Mesothelial cell of epicardium (in vitro differentiated cells): ENCODE results near the gene CDX1. TPM values are rescaled to one million over a fixed set of nuclear protein-coding genes. Genes with fewer than 3 reads are reported as not detected.

Source experiments
- DNase-seq, 2 experiments: peaks; one replicate each; pipeline ENCODE4 v3.0.0; 2021; ENCODE audit warnings: low spot score in 2 of 2; ENCODE audit not compliant: unreplicated experiment in 2 of 2
- H3K27ac Mint-ChIP-seq: 2 replicates; pipeline ENCODE4 v1.8.0; 2021; ENCODE audit warnings: mixed read lengths
- H3K27me3 Mint-ChIP-seq: 2 replicates; pipeline ENCODE4 v1.8.0; 2021; ENCODE audit warnings: low read depth, mixed read lengths
- H3K36me3 Mint-ChIP-seq: 2 replicates; pipeline ENCODE4 v1.8.0; 2021; ENCODE audit warnings: mixed read lengths
- H3K4me1 Mint-ChIP-seq: 2 replicates; pipeline ENCODE4 v1.8.0; 2021; ENCODE audit warnings: mixed read lengths
- H3K4me3 Mint-ChIP-seq: 2 replicates; pipeline ENCODE4 v1.8.0; 2021; ENCODE audit warnings: mild to moderate bottlenecking, moderate library complexity, mixed read lengths
- H3K9me3 Mint-ChIP-seq: 2 replicates; pipeline ENCODE4 v1.8.0; 2021; ENCODE audit warnings: mixed read lengths
- CTCF ChIP-seq: fragments of 200-600 bp; sonication (generic); IDR thresholded peaks from one replicate; pipeline ENCODE4 v1.5.0; 2021; ENCODE audit warnings: antibody characterized with exemption; ENCODE audit not compliant: unreplicated experiment
- total RNA-seq: library from RNA; stranded (reverse); gene quantifications from 3 replicates; pipeline ENCODE4 v1.2.1, GENCODE V29; 2021

The CDX1 gene
- total RNA-seq, 1 donor from 2014 or later, result 0.51 TPM

GRCh38 chr5:150124111-150124557 is 42.4 kb upstream of the CDX1 start:
- Mint-ChIP-seq H3K9me3 (no peaks in the 10 kb centered on the region), H3K4me3 (no peak overlapping the region), H3K36me3 (peaks cover 3% of the 10 kb centered on the region), H3K27ac (no peak overlapping the region), H3K27me3 (no peaks in the 10 kb centered on the region), H3K4me1 (no peaks in the 10 kb centered on the region)
- no peak for TF ChIP-seq CTCF
- no peak for DNase-seq

- Mint-ChIP-seq H3K36me3 (peaks cover 3% of the 10 kb centered on the region), H3K27ac (no peak overlapping the region), H3K4me1 (no peaks in the 10 kb centered on the region), H3K9me3 (no peaks in the 10 kb centered on the region), H3K27me3 (no peaks in the 10 kb centered on the region), H3K4me3 (no peak overlapping the region)
- DNase-seq, result no peak
- no peak for TF ChIP-seq CTCF
Measured at GRCh38 chr5:150124596-150124995, 42.0 kb upstream of the CDX1 start.

- no peaks in the 10 kb centered on the region for H3K9me3 Mint-ChIP-seq
- no peak for TF ChIP-seq CTCF
- no peak overlapping the region for H3K4me3 Mint-ChIP-seq
- H3K4me1 Mint-ChIP-seq, result peaks cover 2% of the 10 kb centered on the region
- no peak for DNase-seq
- no peak overlapping the region for H3K27ac Mint-ChIP-seq
- H3K27me3 Mint-ChIP-seq, result no peaks in the 10 kb centered on the region
- peaks cover 3% of the 10 kb centered on the region for H3K36me3 Mint-ChIP-seq
Measured at GRCh38 chr5:150125334-150125733, 41.2 kb upstream of the CDX1 start.

GRCh38 chr5:150126199-150126920 is 40.2 kb upstream of the CDX1 start:
- Mint-ChIP-seq H3K27me3 (no peaks in the 10 kb centered on the region), H3K9me3 (no peaks in the 10 kb centered on the region), H3K27ac (no peak overlapping the region), H3K4me3 (no peak overlapping the region), H3K36me3 (peaks cover 3% of the 10 kb centered on the region), H3K4me1 (peaks cover 2% of the 10 kb centered on the region)
- TF ChIP-seq CTCF, result no peak
- DNase-seq, result no peak

GRCh38 chr5:150126921-150127265 is 39.7 kb upstream of the CDX1 start:
- Mint-ChIP-seq H3K4me3 (no peak overlapping the region), H3K4me1 (peaks cover 2% of the 10 kb centered on the region), H3K36me3 (peaks cover 3% of the 10 kb centered on the region), H3K27ac (no peak overlapping the region), H3K9me3 (no peaks in the 10 kb centered on the region), H3K27me3 (no peaks in the 10 kb centered on the region)
- no peak for TF ChIP-seq CTCF
- no peak for DNase-seq

GRCh38 chr5:150129454-150129812 is 37.1 kb upstream of the CDX1 start:
- Mint-ChIP-seq H3K4me3 (no peak overlapping the region), H3K27me3 (no peaks in the 10 kb centered on the region), H3K36me3 (peaks cover 6% of the 10 kb centered on the region), H3K4me1 (peaks cover 2% of the 10 kb centered on the region), H3K9me3 (no peaks in the 10 kb centered on the region), H3K27ac (no peak overlapping the region)
- no peak for TF ChIP-seq CTCF
- DNase-seq, result no peak
